SK-N-SH (cell line): Measurements from ENCODE around the gene PDK2. TPM values are rescaled to one million over a fixed set of nuclear protein-coding genes. Genes with fewer than 3 reads are reported as not detected.

Experiments used
- CTCF ChIA-PET: fragments of 300-600, 350-600 bp; formaldehyde crosslinking; extraction: SDS; loops from one replicate; lab custom pipeline; 2021; lab: Yijun Ruan, JAX
- POLR2A ChIA-PET: fragments of 350-600 bp; sonication (Branson Sonifier 250); formaldehyde crosslinking; extraction: SDS; loops from one replicate; lab custom pipeline; 2020; ENCODE audit warnings: antibody characterized with exemption, inconsistent platforms; lab: Yijun Ruan, JAX
- DNase-seq: peaks from one replicate; pipeline ENCODE4 v3.0.0; 2012
- H2AFZ ChIP-seq: fragments of 200-600 bp; sonication (generic); 2 replicates; pipeline ENCODE4 v1.8.1; 2016; ENCODE audit warnings: antibody characterized with exemption, mild to moderate bottlenecking, low read depth
- H3F3A ChIP-seq: fragments of 200-600 bp; sonication (generic); replicated peaks from 2 replicates; pipeline ENCODE3; 2016; ENCODE audit warnings: antibody characterized with exemption, mild to moderate bottlenecking; ENCODE audit not compliant: insufficient read depth
- H3K27ac ChIP-seq, 2 experiments: fragments of 200-500 bp in 1 of 2; fragments of 200-600 bp in 1 of 2; sonication (Bioruptor generic) in 1 of 2; sonication (generic), shearing (Covaris generic) in 1 of 2; 2 replicates each; pipeline versions ENCODE4 v1.5.1 to v1.6.1; 2014 to 2016; ENCODE audit warnings: low read depth in 2 of 2, inconsistent platforms in 1 of 2, low read length in 1 of 2, mild to moderate bottlenecking in 1 of 2, mixed read lengths in 1 of 2
- H3K27me3 ChIP-seq: fragments of 200-600 bp; sonication (generic), shearing (Covaris generic); 2 replicates; pipeline ENCODE4 v1.6.1; 2016; ENCODE audit warnings: mixed run types; ENCODE audit not compliant: insufficient read depth
- H3K36me3 ChIP-seq, 2 experiments: fragments of 200-500 bp in 1 of 2; fragments of 200-600 bp in 1 of 2; sonication (Bioruptor generic) in 1 of 2; sonication (generic) in 1 of 2; replicated peaks in 1 of 2; 2 replicates each; pipeline versions ENCODE3 to v1.5.1; 2014 to 2016; ENCODE audit warnings: low read length in 1 of 2, mild to moderate bottlenecking in 1 of 2; ENCODE audit not compliant: insufficient read depth in 2 of 2, control insufficient read depth in 1 of 2
- H3K4me1 ChIP-seq, 2 experiments: fragments of 200-500 bp in 1 of 2; fragments of 200-600 bp in 1 of 2; sonication (Bioruptor generic) in 1 of 2; sonication (generic), shearing (Covaris generic) in 1 of 2; 2 replicates each; pipeline versions ENCODE4 v1.5.1 to v1.6.1; 2014 to 2016; ENCODE audit warnings: low read depth in 1 of 2, low read length in 1 of 2, mixed run types in 1 of 2; ENCODE audit not compliant: insufficient read depth in 2 of 2, control insufficient read depth in 1 of 2
- H3K4me2 ChIP-seq: fragments of 200-600 bp; sonication (generic), shearing (Covaris generic); 2 replicates; pipeline ENCODE4 v1.6.1; 2017; ENCODE audit warnings: mixed run types
- H3K4me3 ChIP-seq, 2 experiments: fragments of 200-500 bp in 1 of 2; fragments of 200-600 bp in 1 of 2; sonication (Bioruptor generic) in 1 of 2; sonication (generic), shearing (Covaris generic) in 1 of 2; 2 replicates each; pipeline versions ENCODE4 v1.5.1 to v1.8.1; 2014 to 2016; ENCODE audit warnings: low read depth in 2 of 2, inconsistent platforms in 1 of 2, low read length in 1 of 2, mild to moderate bottlenecking in 1 of 2, mixed read lengths in 1 of 2, moderate library complexity in 1 of 2
- H3K79me2 ChIP-seq: fragments of 200-600 bp; sonication (generic); 2 replicates; pipeline ENCODE4 v1.8.1; 2017; ENCODE audit warnings: mild to moderate bottlenecking; ENCODE audit not compliant: insufficient read depth
- H3K9ac ChIP-seq: fragments of 200-600 bp; sonication (generic); 2 replicates; pipeline ENCODE4 v1.6.1; 2017; ENCODE audit warnings: mixed run types
- H3K9me2 ChIP-seq: fragments of 200-600 bp; sonication (generic); 2 replicates; pipeline ENCODE4 v1.6.1; 2017; ENCODE audit warnings: mixed run types
- H3K9me3 ChIP-seq: fragments of 200-600 bp; sonication (generic); 2 replicates; pipeline ENCODE4 v1.6.1; 2017; ENCODE audit warnings: mixed run types, mild to moderate bottlenecking, moderate library complexity
- H4K20me1 ChIP-seq: fragments of 200-600 bp; sonication (generic); 2 replicates; pipeline ENCODE4 v1.6.1; 2017; ENCODE audit warnings: mild to moderate bottlenecking, mixed run types; ENCODE audit not compliant: insufficient read depth
- CTCF ChIP-seq: fragments of 200-600 bp; sonication (generic); IDR thresholded peaks from 2 replicates; pipeline ENCODE4 v1.6.1; 2017; ENCODE audit warnings: antibody characterized with exemption, mild to moderate bottlenecking, moderate library complexity
- EP300 ChIP-seq, 2 experiments: IDR thresholded peaks; 2 replicates each; pipeline versions ENCODE4 v1.4.0 to v1.6.1; 2012; ENCODE audit warnings: borderline replicate concordance in 1 of 2, low read depth in 1 of 2, low read length in 1 of 2
- EZH2phosphoT487 ChIP-seq: fragments of 200-600 bp; sonication (generic); IDR thresholded peaks from 2 replicates; pipeline ENCODE4 v1.6.1; 2017; ENCODE audit warnings: low read depth, mixed run types, mild to moderate bottlenecking, antibody characterized with exemption, moderate library complexity, borderline replicate concordance
- FOXM1 ChIP-seq: IDR thresholded peaks from 2 replicates; pipeline ENCODE4 v1.4.0; 2012; ENCODE audit warnings: low read depth, mild to moderate bottlenecking
- GABPA ChIP-seq: IDR thresholded peaks from 2 replicates; pipeline ENCODE4 v1.4.0; 2012; ENCODE audit warnings: low read depth, mild to moderate bottlenecking
- JUND ChIP-seq: IDR thresholded peaks from 2 replicates; pipeline ENCODE4 v1.4.0; 2012
- MXI1 ChIP-seq: IDR thresholded peaks from 2 replicates; pipeline ENCODE4 v1.6.1; 2012; ENCODE audit warnings: mild to moderate bottlenecking, low read depth, low read length, improper control_type of control experiment
- NFIC ChIP-seq: IDR thresholded peaks from 2 replicates; pipeline ENCODE4 v1.4.0; 2012; ENCODE audit warnings: borderline replicate concordance
- PBX3 ChIP-seq: IDR thresholded peaks from 2 replicates; pipeline ENCODE4; 2012
- POLR2AphosphoS5 ChIP-seq: IDR thresholded peaks from 2 replicates; pipeline ENCODE4 v1.6.1; 2012; ENCODE audit warnings: low read depth, low read length
- RAD21 ChIP-seq: IDR thresholded peaks from 2 replicates; pipeline ENCODE4 v1.6.1; 2012; ENCODE audit warnings: mild to moderate bottlenecking, low read length
- RCOR1 ChIP-seq: fragments of 150-350 bp; IDR thresholded peaks from 2 replicates; pipeline ENCODE4 v1.6.1; 2017; ENCODE audit warnings: antibody characterized with exemption, low read length
- RFX5 ChIP-seq: IDR thresholded peaks from 2 replicates; pipeline ENCODE4 v1.6.1; 2012; ENCODE audit warnings: mild to moderate bottlenecking, improper control_type of control experiment, low read length
- TAF1 ChIP-seq: IDR thresholded peaks from 2 replicates; pipeline ENCODE4 v1.6.1; 2012; ENCODE audit warnings: low read depth, mild to moderate bottlenecking, low read length, moderate library complexity, borderline replicate concordance
- USF2 ChIP-seq: fragments of 150-350 bp; IDR thresholded peaks from 2 replicates; pipeline ENCODE4 v1.6.1; 2017; ENCODE audit warnings: antibody characterized with exemption, low read length, low read depth, borderline replicate concordance
- ZBTB33 ChIP-seq: IDR thresholded peaks from 2 replicates; pipeline ENCODE4 v1.4.0; 2012; ENCODE audit warnings: low read depth, borderline replicate concordance
- WGBS: methylation state at CpG from one replicate; pipeline ENCODE4 v1.1.6; 2017; ENCODE audit warnings: low lambda C conversion rate; 5-methylcytosine and 5-hydroxymethylcytosine counted together
- polyA plus RNA-seq, 3 experiments: library from polyadenylated mRNA; depleted of rRNA; stranded (reverse); fragments of >200 nt; gene quantifications; 2 replicates each; pipeline ENCODE4 v1.2.3, GENCODE V29; 2012

Gene PDK2
- polyA plus RNA-seq, 1 of the 3 experiments (the other 2 are of a cell fraction), result 124 TPM

- CTCF ChIA-PET, result interaction anchor here (0.9 to 12.8 kb wide), 19 partner anchors 11 to 148 kb away, joined by 3 to 169 read pairs (median 5); partner anchors contain the start of genes COL1A1 and SAMD14
- Histone ChIP-seq H3F3A (peaks cover 26% of the 10 kb centered on the region), H2AFZ (peak within 1 kb of the TSS; percentile 37; the same call in 1 of the 2 replicates), H3K36me3 (peaks cover 4 to 11% of the 10 kb centered on the region in 2 experiments), H3K4me1 (peaks cover 38 to 65% of the 10 kb centered on the region in 2 experiments; a peak in 3 of 4 replicates), H3K9ac (peak within 1 kb of the TSS; percentile 92)
- no peak for TF ChIP-seq EZH2phosphoT487
- TF ChIP-seq, all 33 proteins: peak for 0
- 2% methylated on average over 37 of the region's 69 CpGs for whole genome bisulfite sequencing
- DNase-seq, result peak; percentile 62
- peaks cover 53% of the 10 kb centered on the region for H3K79me2 ChIP-seq
- POLR2A ChIA-PET, result interaction anchor here (0.8 to 2.5 kb wide), 7 partner anchors 9 to 56 kb away, joined by 3 to 30 read pairs (median 4); partner anchors contain the start of gene PDK2
- peaks cover 38% of the 10 kb centered on the region for H4K20me1 ChIP-seq
- no peaks in the 10 kb centered on the region for H3K27me3 ChIP-seq
- no peaks in the 10 kb centered on the region for H3K9me3 ChIP-seq
- no peaks in the 10 kb centered on the region for H3K9me2 ChIP-seq
- H3K4me3 ChIP-seq, result peak within 1 kb of the TSS; percentile 66 to 81
- peak within 1 kb of the TSS; percentile 74 to 98 for H3K27ac ChIP-seq
- H3K4me2 ChIP-seq, result peak within 1 kb of the TSS; percentile 97
Observed at GRCh38 chr17:50150354-50151040, 55.3 kb downstream of the PDK2 start, which contains the start of gene PPP1R9B. TSS of gene PPP1R9B (minus strand) at chr17:50150677. CDS start at chr17:50150513, 164 bp downstream.

- peaks cover 39 to 60% of the 10 kb centered on the region in 2 experiments; a peak in 3 of 4 replicates for H3K4me1 ChIP-seq
- ChIA-PET POLR2A (interaction anchor here (0.5 to 2.5 kb wide), 12 partner anchors 8 to 206 kb away, joined by 3 to 30 read pairs (median 4); partner anchors contain the start of gene PDK2), CTCF (interaction anchor here (0.8 to 12.8 kb wide), 29 partner anchors 10 to 321 kb away, joined by 3 to 169 read pairs (median 7); partner anchors contain the start of genes COL1A1, ITGA3, PDK2 and SAMD14)
- peak overlapping the region; percentile 74 to 98 for H3K27ac ChIP-seq
- H3K36me3 ChIP-seq, result peaks cover 0 to 11% of the 10 kb centered on the region in 2 experiments
- no peaks in the 10 kb centered on the region for H3K9me3 ChIP-seq
- H3K79me2 ChIP-seq, result peaks cover 45% of the 10 kb centered on the region
- no peaks in the 10 kb centered on the region for H3K27me3 ChIP-seq
- H3F3A ChIP-seq, result peaks cover 27% of the 10 kb centered on the region
- H2AFZ ChIP-seq, result peak overlapping the region; percentile 37; the same call in 1 of the 2 replicates
- H3K4me3 ChIP-seq, result peak overlapping the region; percentile 66 to 81
- no peaks in the 10 kb centered on the region for H3K9me2 ChIP-seq
- peaks cover 30% of the 10 kb centered on the region for H4K20me1 ChIP-seq
- H3K4me2 ChIP-seq, result peak overlapping the region; percentile 97
- under 1% methylated on average over 28 of the region's 40 CpGs for WGBS
- DNase-seq, result peak; percentile 99
- H3K9ac ChIP-seq, result peak overlapping the region; percentile 92; the same call in 1 of the 2 replicates
- TF ChIP-seq USF2 (no peak), RCOR1 (peak; percentile 64), RFX5 (peak; percentile 40; the same call in 1 of the 2 replicates), FOXM1 (0 out of 2 replicates have a peak, but pooled peaks have one; percentile 4), RAD21 (peak; percentile 19; the same call in 1 of the 2 replicates), EP300 (IDR thresholded peaks at IDR 0.05; ENCODE audit: borderline replicate concordance in 1 of 2, low read depth in 1 of 2, low read length in 1 of 2) (peak in 1 of 2 experiments; percentile 34; a peak in 1 of 4 replicates), GABPA (peak; percentile 80), CTCF (peak; percentile 63), JUND (no peak), POLR2AphosphoS5 (peak; percentile 51), PBX3 (peak; percentile 51), MXI1 (peak; percentile 52; the same call in 1 of the 2 replicates), TAF1 (peak; percentile 95), NFIC (peak; percentile 32; the same call in 1 of the 2 replicates), EZH2phosphoT487 (no peak), ZBTB33 (no peak)
Observed at GRCh38 chr17:50151041-50151936, 56.1 kb downstream of the PDK2 start.
